WI38 (cell line): Measurements from ENCODE around the gene ZNF76.

Experiments
- H3K4me3 ChIP-seq: 2 replicates; pipeline ENCODE4 v1.5.1; 2011; ENCODE audit warnings: low read depth, mild to moderate bottlenecking, control low read depth, low read length
- TF ChIP-seq, protein P1 (sequence below): IDR thresholded peaks from 2 replicates; pipeline ENCODE4 v1.5.1; 2012; ENCODE audit warnings: low read depth, mild to moderate bottlenecking, control low read depth, low read length

Gene ZNF76

DNA sequence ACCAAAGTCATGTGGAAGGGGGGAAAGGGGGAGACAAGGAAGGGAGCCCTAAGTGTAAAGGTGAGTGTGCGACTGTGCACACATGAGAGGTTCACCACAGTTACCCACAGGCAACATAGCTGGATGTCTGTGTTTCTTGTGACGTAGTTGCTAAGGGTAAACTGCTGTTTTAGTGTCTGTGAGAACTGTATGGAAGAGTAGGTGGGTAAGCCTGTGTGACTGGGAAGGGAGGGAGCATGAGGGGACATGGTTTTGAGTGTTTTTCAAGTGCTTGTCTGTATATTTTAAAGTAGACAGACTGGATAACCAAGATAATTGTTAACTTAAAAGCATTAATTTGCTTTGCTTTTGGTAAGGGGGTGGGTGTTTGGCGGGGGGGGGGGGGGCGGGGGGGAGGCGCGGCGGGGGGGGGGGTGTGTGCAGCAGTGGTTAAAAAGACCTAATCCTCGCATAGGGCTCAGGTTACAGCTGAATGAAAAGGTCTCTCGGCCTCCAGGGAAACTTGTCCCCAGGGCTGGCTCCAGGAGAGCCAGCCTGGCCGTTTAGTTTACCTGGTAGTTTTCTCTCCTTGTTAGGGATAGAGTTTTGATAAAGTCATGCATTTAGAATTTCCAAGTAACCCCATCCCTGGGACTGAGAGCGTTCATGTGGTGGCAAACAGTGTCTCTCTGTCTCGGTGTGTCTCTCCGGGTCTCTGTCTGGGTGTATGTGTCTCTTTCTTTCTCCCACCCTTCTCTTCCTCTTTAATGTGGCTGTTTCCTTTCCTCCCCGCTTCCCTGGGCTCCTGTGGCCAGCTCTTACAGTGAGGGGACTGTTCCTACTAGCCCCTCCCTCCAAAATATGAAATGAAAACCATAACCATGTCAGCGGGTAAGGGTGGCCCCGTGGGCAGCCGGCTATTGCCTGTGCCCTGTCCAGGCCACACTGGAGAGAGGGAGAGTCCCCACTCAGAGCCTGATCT is 42.4 kb upstream of the ZNF76 start:
- TF ChIP-seq, protein P1, sequence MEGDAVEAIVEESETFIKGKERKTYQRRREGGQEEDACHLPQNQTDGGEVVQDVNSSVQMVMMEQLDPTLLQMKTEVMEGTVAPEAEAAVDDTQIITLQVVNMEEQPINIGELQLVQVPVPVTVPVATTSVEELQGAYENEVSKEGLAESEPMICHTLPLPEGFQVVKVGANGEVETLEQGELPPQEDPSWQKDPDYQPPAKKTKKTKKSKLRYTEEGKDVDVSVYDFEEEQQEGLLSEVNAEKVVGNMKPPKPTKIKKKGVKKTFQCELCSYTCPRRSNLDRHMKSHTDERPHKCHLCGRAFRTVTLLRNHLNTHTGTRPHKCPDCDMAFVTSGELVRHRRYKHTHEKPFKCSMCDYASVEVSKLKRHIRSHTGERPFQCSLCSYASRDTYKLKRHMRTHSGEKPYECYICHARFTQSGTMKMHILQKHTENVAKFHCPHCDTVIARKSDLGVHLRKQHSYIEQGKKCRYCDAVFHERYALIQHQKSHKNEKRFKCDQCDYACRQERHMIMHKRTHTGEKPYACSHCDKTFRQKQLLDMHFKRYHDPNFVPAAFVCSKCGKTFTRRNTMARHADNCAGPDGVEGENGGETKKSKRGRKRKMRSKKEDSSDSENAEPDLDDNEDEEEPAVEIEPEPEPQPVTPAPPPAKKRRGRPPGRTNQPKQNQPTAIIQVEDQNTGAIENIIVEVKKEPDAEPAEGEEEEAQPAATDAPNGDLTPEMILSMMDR: no peak
- no peak overlapping the region for H3K4me3 ChIP-seq

DNA sequence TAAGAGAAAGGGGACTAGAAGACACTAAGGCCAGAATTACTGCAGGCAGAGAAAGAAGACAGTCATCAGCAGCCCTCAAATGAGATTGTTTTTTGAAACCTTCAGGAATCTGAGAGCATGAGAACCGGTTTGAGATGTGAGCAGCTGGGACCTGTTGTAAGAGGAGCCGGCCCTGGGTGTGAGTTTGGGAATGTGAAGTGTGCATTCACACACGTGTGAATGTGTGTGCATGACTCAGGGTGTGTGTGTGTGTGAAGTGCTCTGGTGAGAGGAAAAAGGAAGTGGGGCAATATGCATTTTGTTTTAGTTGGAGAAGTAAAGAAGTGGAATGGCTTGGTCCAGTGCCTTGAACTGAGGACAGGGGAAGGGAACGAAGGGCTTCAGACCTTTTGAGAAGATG is 41.5 kb upstream of the ZNF76 start:
- H3K4me3 ChIP-seq: no peak overlapping the region
- TF ChIP-seq, protein P1: no peak

- TF ChIP-seq, protein P1: no peak
- H3K4me3 ChIP-seq: no peak overlapping the region
Observed at GRCh38 chr6:35218456-35218855, 41.1 kb upstream of the ZNF76 start.

GRCh38 chr6:35219683-35220326 is 39.7 kb upstream of the ZNF76 start:
- TF ChIP-seq, protein P1: no peak
- H3K4me3 ChIP-seq: no peak overlapping the region

DNA sequence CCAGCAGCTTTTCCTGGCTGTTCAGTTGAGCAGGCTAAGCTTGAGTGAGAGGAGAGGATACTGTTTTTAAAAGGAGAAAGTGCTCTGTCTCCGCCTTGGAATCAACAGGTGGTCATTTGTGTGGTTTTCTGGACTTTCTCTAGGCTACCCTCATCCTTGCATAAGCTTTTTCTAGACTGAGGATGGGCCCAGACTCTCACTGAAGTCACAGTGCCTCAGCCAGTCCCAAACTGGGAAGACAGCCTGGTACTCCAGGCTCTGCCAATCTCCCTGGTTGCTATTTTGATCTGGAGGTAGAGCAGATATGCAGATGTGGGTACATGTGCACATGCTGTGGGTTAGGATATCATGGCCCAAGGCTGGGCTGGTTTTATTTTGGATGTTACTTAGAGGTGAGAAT is 38.8 kb upstream of the ZNF76 start:
- TF ChIP-seq, protein P1: no peak
- H3K4me3 ChIP-seq: no peak overlapping the region

DNA sequence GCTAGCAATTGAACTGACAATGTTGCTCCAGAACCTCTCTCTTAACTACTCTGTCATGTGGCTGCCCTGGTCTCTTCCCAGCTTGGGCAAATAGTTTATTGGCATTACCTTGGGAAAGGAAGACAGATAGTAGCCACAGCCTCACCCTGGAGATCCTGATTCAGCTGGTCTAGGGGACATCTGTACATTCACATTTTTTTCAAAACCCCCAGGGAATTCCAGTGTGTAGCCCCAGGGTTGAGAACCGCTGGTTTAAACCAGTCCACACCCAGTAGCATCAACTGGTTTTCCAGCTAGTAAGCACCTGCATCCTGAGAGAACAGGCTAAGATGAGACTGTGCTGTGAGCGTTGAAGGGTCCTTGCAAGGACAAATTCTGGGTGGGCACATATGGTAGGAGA is 36.1 kb upstream of the ZNF76 start:
- TF ChIP-seq, protein P1: no peak
- H3K4me3 ChIP-seq: no peak overlapping the region

GRCh38 chr6:35224720-35225119 is 34.8 kb upstream of the ZNF76 start:
- TF ChIP-seq, protein P1: no peak
- no peak overlapping the region for H3K4me3 ChIP-seq
